ENCODE results near the gene KCTD3. TPM values are rescaled to one million over a fixed set of nuclear protein-coding genes. Genes with fewer than 3 reads are reported as not detected.

The KCTD3 gene
- polyA plus RNA-seq, 1 donor (not counting 4 experiments of a cell fraction or from before 2014, with no cell fraction given) = 43.4 TPM

GRCh38 chr1:215569986-215570824, 3.1 kb downstream of the KCTD3 start:
- H3K4me2 ChIP-seq (ENCODE audit: control insufficient read depth, extremely low read depth, insufficient read depth, low read depth, low read length) = peak overlapping the region; percentile 92
- H2AFZ ChIP-seq (ENCODE audit: control insufficient read depth, low read length) = no peak overlapping the region
- H3K4me1 ChIP-seq (ENCODE audit: control insufficient read depth, extremely low read depth, insufficient read depth, low read length) = peaks cover 28% of the 10 kb centered on the region
- H3K27me3 ChIP-seq (ENCODE audit: control insufficient read depth, extremely low read depth, insufficient read depth, low read length) = no peaks in the 10 kb centered on the region
- no peak for TF ChIP-seq EZH2 (IDR thresholded peaks at IDR 0.05; ENCODE audit: low read length)
- TF ChIP-seq, protein P1, sequence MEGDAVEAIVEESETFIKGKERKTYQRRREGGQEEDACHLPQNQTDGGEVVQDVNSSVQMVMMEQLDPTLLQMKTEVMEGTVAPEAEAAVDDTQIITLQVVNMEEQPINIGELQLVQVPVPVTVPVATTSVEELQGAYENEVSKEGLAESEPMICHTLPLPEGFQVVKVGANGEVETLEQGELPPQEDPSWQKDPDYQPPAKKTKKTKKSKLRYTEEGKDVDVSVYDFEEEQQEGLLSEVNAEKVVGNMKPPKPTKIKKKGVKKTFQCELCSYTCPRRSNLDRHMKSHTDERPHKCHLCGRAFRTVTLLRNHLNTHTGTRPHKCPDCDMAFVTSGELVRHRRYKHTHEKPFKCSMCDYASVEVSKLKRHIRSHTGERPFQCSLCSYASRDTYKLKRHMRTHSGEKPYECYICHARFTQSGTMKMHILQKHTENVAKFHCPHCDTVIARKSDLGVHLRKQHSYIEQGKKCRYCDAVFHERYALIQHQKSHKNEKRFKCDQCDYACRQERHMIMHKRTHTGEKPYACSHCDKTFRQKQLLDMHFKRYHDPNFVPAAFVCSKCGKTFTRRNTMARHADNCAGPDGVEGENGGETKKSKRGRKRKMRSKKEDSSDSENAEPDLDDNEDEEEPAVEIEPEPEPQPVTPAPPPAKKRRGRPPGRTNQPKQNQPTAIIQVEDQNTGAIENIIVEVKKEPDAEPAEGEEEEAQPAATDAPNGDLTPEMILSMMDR (optimal IDR thresholded peaks at IDR 0.05 in 1 of 3, IDR thresholded peaks at IDR 0.05 in 1 of 3, conservative IDR thresholded peaks at IDR 0.05 in 1 of 3; ENCODE audit: extremely low read depth in 1 of 3, insufficient read depth in 2 of 3, low read length in 3 of 3) = no peak
- dilution Hi-C loops (cut with MboI; ENCODE audit: extremely low pct_ligation_motif_present, low sequenced_read_pairs) = no loop called here
- H3K9me3 ChIP-seq (ENCODE audit: control insufficient read depth, low read depth, low read length) = no peaks in the 10 kb centered on the region
- no peaks in the 10 kb centered on the region for H3K36me3 ChIP-seq (ENCODE audit: control insufficient read depth in 2 of 2, extremely low read depth in 1 of 2, insufficient read depth in 2 of 2, low read length in 2 of 2)
- H3K9me1 ChIP-seq (ENCODE audit: control insufficient read depth, extremely low read depth, insufficient read depth, low read length) = no peaks in the 10 kb centered on the region
- H3K4me3 ChIP-seq (ENCODE audit: control insufficient read depth in 2 of 3, extremely low read depth in 1 of 3, insufficient read depth in 2 of 3, low read depth in 1 of 3, low read length in 3 of 3) = peak overlapping the region in 2 of 3 experiments; percentile 8 to 9
- peak overlapping the region; percentile 15 for H3K27ac ChIP-seq (ENCODE audit: control insufficient read depth, insufficient read depth, low read length)
- FAIRE-seq (no peak), DNase-seq (ENCODE audit: low read depth, low spot score) (no peak)
- H3K9ac ChIP-seq (ENCODE audit: control insufficient read depth, extremely low read depth, insufficient read depth, low read length) = peak overlapping the region; percentile 7
- H4K20me1 ChIP-seq (ENCODE audit: control insufficient read depth, extremely low read depth, insufficient read depth, low read length) = no peaks in the 10 kb centered on the region
- H3K79me2 ChIP-seq (ENCODE audit: control insufficient read depth, insufficient read depth, low read length) = peaks cover 68% of the 10 kb centered on the region

DNA sequence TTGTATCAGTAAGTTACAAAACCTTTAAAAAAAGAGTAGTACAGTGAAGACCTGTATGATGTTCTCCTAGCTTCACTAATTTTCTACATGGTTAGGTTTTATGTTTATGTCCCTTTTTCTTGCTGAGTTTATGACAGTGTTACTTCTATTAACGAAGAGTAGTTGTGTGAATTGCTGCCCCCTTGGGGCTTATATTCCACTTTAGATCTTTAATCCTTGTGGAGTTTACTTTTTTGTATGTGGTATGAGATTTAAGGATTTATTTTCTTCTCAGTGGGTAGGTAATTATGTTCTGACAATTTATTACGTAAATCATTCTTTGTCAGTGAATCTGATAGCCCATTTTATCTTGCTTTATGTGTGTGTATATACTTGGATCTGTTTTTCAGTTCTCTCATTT, 14.8 kb downstream of the KCTD3 start:
- Histone ChIP-seq H3K4me2 (ENCODE audit: control insufficient read depth, extremely low read depth, insufficient read depth, low read depth, low read length) (no peak overlapping the region), H3K27ac (ENCODE audit: control insufficient read depth, insufficient read depth, low read length) (no peak overlapping the region), H4K20me1 (ENCODE audit: control insufficient read depth, extremely low read depth, insufficient read depth, low read length) (no peaks in the 10 kb centered on the region), H3K9me3 (ENCODE audit: control insufficient read depth, low read depth, low read length) (no peaks in the 10 kb centered on the region), H3K4me1 (ENCODE audit: control insufficient read depth, extremely low read depth, insufficient read depth, low read length) (peaks cover 13% of the 10 kb centered on the region), H3K27me3 (ENCODE audit: control insufficient read depth, extremely low read depth, insufficient read depth, low read length) (no peaks in the 10 kb centered on the region), H2AFZ (ENCODE audit: control insufficient read depth, low read length) (no peak overlapping the region), H3K36me3 (ENCODE audit: control insufficient read depth in 2 of 2, extremely low read depth in 1 of 2, insufficient read depth in 2 of 2, low read length in 2 of 2) (peaks cover 1 to 3% of the 10 kb centered on the region in 2 experiments), H3K79me2 (ENCODE audit: control insufficient read depth, insufficient read depth, low read length) (no peaks in the 10 kb centered on the region), H3K9ac (ENCODE audit: control insufficient read depth, extremely low read depth, insufficient read depth, low read length) (no peak overlapping the region), H3K9me1 (ENCODE audit: control insufficient read depth, extremely low read depth, insufficient read depth, low read length) (no peaks in the 10 kb centered on the region), H3K4me3 (ENCODE audit: control insufficient read depth in 2 of 3, extremely low read depth in 1 of 3, insufficient read depth in 2 of 3, low read depth in 1 of 3, low read length in 3 of 3) (no peak overlapping the region)
- dilution Hi-C loops (cut with MboI; ENCODE audit: extremely low pct_ligation_motif_present, low sequenced_read_pairs) = no loop called here
- TF ChIP-seq, protein P1 (optimal IDR thresholded peaks at IDR 0.05 in 1 of 3, IDR thresholded peaks at IDR 0.05 in 1 of 3, conservative IDR thresholded peaks at IDR 0.05 in 1 of 3; ENCODE audit: extremely low read depth in 1 of 3, insufficient read depth in 2 of 3, low read length in 3 of 3) = no peak
- TF ChIP-seq EZH2 (IDR thresholded peaks at IDR 0.05; ENCODE audit: low read length) = no peak
- DNase-seq (ENCODE audit: low read depth, low spot score) (no peak), FAIRE-seq (no peak)
